HEK293T (cell line): ENCODE results near the gene TAS1R1.

ENCODE experiments used
- CTCF ChIA-PET: fragments of 350-600 bp; formaldehyde crosslinking; extraction: SDS; loops from one replicate; lab custom pipeline; 2021; ENCODE audit warnings: antibody characterized with exemption, inconsistent platforms; lab: Yijun Ruan, JAX
- POLR2A ChIA-PET: fragments of 350-600 bp; formaldehyde crosslinking; extraction: SDS; loops from one replicate; lab custom pipeline; 2020; ENCODE audit warnings: antibody characterized with exemption, inconsistent platforms; lab: Yijun Ruan, JAX
- DNase-seq: peaks from one replicate; pipeline ENCODE4 v3.0.0; 2012; ENCODE audit warnings: mixed read lengths; ENCODE audit errors: extremely low spot score
- ARNT ChIP-seq: fragments of 450-650 bp; IDR thresholded peaks from 2 replicates; pipeline ENCODE4 v1.6.1; 2017; ENCODE audit warnings: mild to moderate bottlenecking
- BHLHE40 ChIP-seq: fragments of 450-650 bp; IDR thresholded peaks from 2 replicates; pipeline ENCODE4 v1.6.1; 2016; ENCODE audit warnings: mild to moderate bottlenecking, moderate library complexity, borderline replicate concordance
- CTBP1 ChIP-seq: fragments of 450-650 bp; IDR thresholded peaks from 2 replicates; pipeline ENCODE4 v1.6.1; 2016; ENCODE audit warnings: borderline replicate concordance
- ELF4 ChIP-seq: fragments of 450-650 bp; IDR thresholded peaks from 2 replicates; pipeline ENCODE4 v1.6.1; 2017; ENCODE audit warnings: antibody characterized with exemption
- FOXA1 ChIP-seq: fragments of 450-650 bp; IDR thresholded peaks from 2 replicates; pipeline ENCODE4 v1.6.1; 2016; ENCODE audit warnings: mild to moderate bottlenecking
- FOXK2 ChIP-seq: fragments of 450-650 bp; IDR thresholded peaks from 2 replicates; pipeline ENCODE4 v1.6.1; 2016; ENCODE audit warnings: mild to moderate bottlenecking
- FOXM1 ChIP-seq: fragments of 450-650 bp; IDR thresholded peaks from 2 replicates; pipeline ENCODE4 v1.6.1; 2017; ENCODE audit warnings: mild to moderate bottlenecking, borderline replicate concordance
- HDGF ChIP-seq: fragments of 450-650 bp; IDR thresholded peaks from 2 replicates; pipeline ENCODE4 v1.6.1; 2017; ENCODE audit warnings: antibody characterized with exemption, borderline replicate concordance
- L3MBTL2 ChIP-seq: fragments of 450-650 bp; conservative IDR thresholded peaks from 2 replicates; pipeline ENCODE4 v1.6.1; 2016; ENCODE audit warnings: mild to moderate bottlenecking
- LEF1 ChIP-seq: fragments of 450-650 bp; IDR thresholded peaks from 2 replicates; pipeline ENCODE4 v1.6.1; 2017; ENCODE audit warnings: mild to moderate bottlenecking, borderline replicate concordance
- NFRKB ChIP-seq: fragments of 450-650 bp; IDR thresholded peaks from 2 replicates; pipeline ENCODE4 v1.6.1; 2016; ENCODE audit warnings: mild to moderate bottlenecking, moderate library complexity
- SP1 ChIP-seq: fragments of 450-650 bp; IDR thresholded peaks from 2 replicates; pipeline ENCODE4 v1.6.1; 2017
- SUZ12 ChIP-seq: fragments of 450-650 bp; IDR thresholded peaks from 2 replicates; pipeline ENCODE4 v1.6.1; 2016; ENCODE audit warnings: mild to moderate bottlenecking
- TARDBP ChIP-seq: fragments of 450-650 bp; IDR thresholded peaks from 2 replicates; pipeline ENCODE4 v1.6.1; 2016
- ZNF384 ChIP-seq: fragments of 450-650 bp; IDR thresholded peaks from 2 replicates; pipeline ENCODE4 v1.6.1; 2016
- TF ChIP-seq, protein P1 (sequence below): fragments of 450-650 bp; IDR thresholded peaks from 2 replicates; pipeline ENCODE4 v1.6.1; 2016

TAS1R1 gene

DNA sequence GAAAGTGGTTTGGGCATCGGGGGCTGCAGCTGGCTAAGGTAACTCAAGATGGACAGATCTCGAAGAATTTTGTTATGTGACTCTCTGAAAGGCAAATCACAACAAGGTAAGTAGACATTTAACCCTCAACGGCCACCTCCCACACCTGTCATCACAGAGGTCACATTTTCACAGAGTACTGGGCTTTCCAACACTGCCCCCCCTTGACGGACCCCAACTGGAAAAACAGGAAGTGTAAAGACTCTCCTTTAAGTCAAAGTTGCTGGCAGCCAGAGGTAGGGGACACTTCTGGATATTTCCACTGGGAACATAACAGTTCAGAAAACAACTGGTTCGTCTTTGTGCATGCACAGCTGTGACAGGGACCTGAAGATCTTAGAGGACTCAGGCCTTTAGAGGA is 23.1 kb upstream of the TAS1R1 start:
- ChIA-PET POLR2A (no interaction called here), CTCF (no interaction called here)
- no peak for DNase-seq
- TF ChIP-seq HDGF (no peak), FOXK2 (no peak), FOXM1 (no peak), NFRKB (no peak), ZNF384 (no peak), BHLHE40 (no peak), TARDBP (no peak), LEF1 (no peak), ARNT (no peak), ELF4 (no peak), L3MBTL2 (no peak), SP1 (no peak), SUZ12 (no peak), FOXA1 (no peak), CTBP1 (no peak)
- TF ChIP-seq, protein P1, sequence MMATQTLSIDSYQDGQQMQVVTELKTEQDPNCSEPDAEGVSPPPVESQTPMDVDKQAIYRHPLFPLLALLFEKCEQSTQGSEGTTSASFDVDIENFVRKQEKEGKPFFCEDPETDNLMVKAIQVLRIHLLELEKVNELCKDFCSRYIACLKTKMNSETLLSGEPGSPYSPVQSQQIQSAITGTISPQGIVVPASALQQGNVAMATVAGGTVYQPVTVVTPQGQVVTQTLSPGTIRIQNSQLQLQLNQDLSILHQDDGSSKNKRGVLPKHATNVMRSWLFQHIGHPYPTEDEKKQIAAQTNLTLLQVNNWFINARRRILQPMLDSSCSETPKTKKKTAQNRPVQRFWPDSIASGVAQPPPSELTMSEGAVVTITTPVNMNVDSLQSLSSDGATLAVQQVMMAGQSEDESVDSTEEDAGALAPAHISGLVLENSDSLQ: no peak

DNA sequence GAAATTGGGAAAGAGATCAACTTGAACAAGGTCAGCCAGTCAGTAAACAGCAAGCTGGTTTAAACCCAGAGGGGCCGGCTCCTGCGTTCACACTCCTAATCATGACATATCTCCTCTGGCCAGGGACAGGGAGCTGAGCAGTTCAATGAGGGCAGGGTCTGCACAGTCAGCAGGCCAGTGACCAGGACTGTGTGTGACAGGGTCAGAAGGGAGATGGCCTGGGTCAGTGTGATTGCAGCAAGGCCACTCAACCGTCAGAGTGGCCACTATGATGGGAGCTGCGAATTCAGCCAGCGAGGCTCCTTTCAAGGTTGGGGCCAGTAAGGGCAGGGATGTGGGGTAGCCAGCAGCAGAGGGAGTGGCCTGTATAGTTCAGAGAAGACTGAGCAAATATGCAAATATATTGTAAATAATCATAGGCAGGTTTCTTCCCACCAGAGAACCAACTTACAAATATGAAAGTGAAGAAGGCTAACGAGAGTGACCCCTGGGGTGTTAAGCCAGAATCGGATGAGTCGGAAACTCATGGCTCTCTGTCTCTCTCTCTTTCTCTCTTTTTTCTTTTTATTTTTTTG is 20.8 kb upstream of the TAS1R1 start:
- POLR2A ChIA-PET: no interaction called here
- CTCF ChIA-PET: no interaction called here
- DNase-seq: no peak
- TF ChIP-seq, protein P1: no peak
- TF ChIP-seq ARNT (no peak), BHLHE40 (no peak), NFRKB (no peak), L3MBTL2 (no peak), SP1 (no peak), TARDBP (no peak), FOXM1 (no peak), HDGF (no peak), FOXK2 (no peak), CTBP1 (no peak), FOXA1 (no peak), SUZ12 (no peak), ZNF384 (no peak), ELF4 (no peak), LEF1 (no peak)

DNA sequence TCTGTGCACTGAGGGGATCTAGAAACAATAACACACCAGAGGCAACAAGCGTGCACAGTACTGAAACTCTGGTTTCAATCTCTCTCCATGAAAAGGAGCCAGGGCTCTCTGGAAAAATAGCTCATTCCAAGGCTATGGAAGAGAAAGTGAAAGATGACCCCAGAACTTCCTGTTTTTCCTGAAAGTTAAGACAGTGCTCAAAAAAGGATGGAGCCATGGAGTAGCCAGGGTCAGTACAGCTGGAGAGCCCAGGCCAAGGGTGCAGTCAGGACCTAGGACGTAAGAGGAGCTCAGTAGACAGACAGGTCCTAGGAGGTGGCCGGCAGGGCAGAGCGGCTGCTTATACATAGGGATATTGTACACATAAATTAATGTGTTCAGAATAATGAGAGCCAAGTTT is 19.9 kb upstream of the TAS1R1 start:
- ChIA-PET CTCF (no interaction called here), POLR2A (no interaction called here)
- TF ChIP-seq FOXA1 (no peak), LEF1 (no peak), ZNF384 (no peak), FOXM1 (no peak), L3MBTL2 (no peak), SUZ12 (no peak), TARDBP (no peak), NFRKB (no peak), ELF4 (no peak), ARNT (no peak), BHLHE40 (no peak), CTBP1 (no peak), FOXK2 (no peak), SP1 (no peak), HDGF (no peak)
- TF ChIP-seq, protein P1: no peak
- no peak for DNase-seq

DNA sequence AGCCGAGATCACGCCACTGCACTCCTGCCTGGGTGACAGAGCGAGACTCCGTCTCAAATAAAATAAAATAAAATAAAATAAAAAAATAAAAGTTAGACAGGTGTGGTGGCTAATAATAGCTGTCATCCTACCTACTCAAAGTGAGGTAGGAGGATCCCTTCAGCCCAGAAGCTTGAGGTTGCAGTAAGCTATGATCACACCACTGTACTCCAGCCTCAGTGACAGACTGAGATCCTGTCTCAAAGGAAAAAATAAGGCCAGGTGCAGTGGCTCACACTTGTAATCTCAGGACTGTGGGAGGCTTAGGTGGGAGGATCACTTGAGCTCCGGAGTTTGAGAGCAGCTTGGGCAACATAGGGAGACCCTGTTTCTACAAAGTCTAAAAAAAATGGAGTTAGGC is 18.8 kb upstream of the TAS1R1 start:
- CTCF ChIA-PET: interaction anchor here (1.4 kb wide), 1 partner anchor 12 kb away, joined by 3 read pairs; no protein-coding TSS in a partner anchor
- POLR2A ChIA-PET: no interaction called here
- no peak for DNase-seq
- TF ChIP-seq NFRKB (no peak), BHLHE40 (no peak), TARDBP (no peak), SP1 (no peak), ELF4 (no peak), FOXM1 (no peak), ARNT (no peak), FOXA1 (no peak), FOXK2 (no peak), LEF1 (no peak), CTBP1 (no peak), SUZ12 (no peak), L3MBTL2 (no peak), HDGF (no peak)
- TF ChIP-seq, protein P1: no peak

DNA sequence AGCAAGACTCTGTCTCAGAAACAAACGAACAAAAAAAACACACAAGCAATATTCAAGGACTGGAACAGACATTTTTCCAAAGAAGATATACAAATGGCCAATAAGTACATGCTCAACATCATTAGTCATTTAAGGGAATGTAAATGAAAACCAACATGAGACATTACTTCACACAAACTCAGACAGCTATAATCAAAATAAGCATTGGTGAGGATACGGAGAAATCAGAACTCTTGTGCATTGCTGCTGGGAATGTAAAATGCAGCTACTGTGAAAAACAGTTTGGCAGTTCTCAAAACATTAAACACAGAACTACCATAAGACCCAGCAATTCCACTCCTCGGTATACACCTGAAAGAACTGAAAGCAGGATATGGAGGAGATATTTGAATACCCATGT is 16.2 kb upstream of the TAS1R1 start:
- TF ChIP-seq SUZ12 (no peak), L3MBTL2 (no peak), TARDBP (no peak), ELF4 (no peak), ARNT (no peak), BHLHE40 (no peak), HDGF (no peak), FOXK2 (no peak), ZNF384 (no peak), FOXA1 (no peak), LEF1 (no peak), NFRKB (no peak), SP1 (no peak)
- POLR2A ChIA-PET: no interaction called here
- no peak for DNase-seq
- CTCF ChIA-PET: no interaction called here
